A673 (cell line): Measurements from ENCODE around the gene PGGT1B.

Experiments used
- CTCF ChIP-seq: fragments of 300-800, 200-600 bp; sonication (generic); conservative IDR thresholded peaks from 2 replicates; pipeline ENCODE4 v1.5.1; 2017; ENCODE audit warnings: low read depth, mild to moderate bottlenecking, antibody characterized with exemption, low read length, moderate library complexity, mixed read lengths
- EZH2 ChIP-seq: fragments of 200-600 bp; sonication (generic); IDR thresholded peaks from 2 replicates; pipeline ENCODE4 v1.6.1; 2017; ENCODE audit warnings: borderline replicate concordance, low read depth, mild to moderate bottlenecking, mixed read lengths, antibody characterized with exemption, low read length; ENCODE audit not compliant: poor library complexity, severe bottlenecking

- no peak for TF ChIP-seq CTCF
- TF ChIP-seq EZH2: no peak
These were observed 2.1 kb upstream of the PGGT1B start for GRCh38 chr5:115264786-115265185.
